ENCODE data around the gene GBA2.

GBA2 gene

DNA sequence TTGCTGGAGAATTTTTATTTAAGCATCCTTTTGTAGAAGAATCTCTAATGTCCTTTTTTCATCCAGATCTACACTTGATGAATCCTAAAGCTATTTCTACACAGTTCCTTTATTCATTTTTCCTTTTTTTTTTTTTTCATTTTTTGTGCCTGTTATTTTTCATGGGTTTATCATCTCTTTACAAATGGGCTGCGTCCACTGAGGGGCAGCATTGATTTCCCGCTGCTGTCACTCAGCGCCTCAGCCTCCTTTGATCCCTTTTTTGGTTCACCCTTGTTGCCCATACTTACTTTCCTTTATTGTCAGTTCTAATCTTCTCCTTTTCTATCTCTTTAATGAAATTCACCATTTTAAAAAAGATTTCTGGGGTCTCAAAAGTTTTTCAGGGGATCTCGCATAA, 10.8 kb upstream of the GBA2 start:
- H3K9ac ChIP-seq (ENCODE audit: low read length) = no peak overlapping the region
- H3K4me3 ChIP-seq (ENCODE audit: low read length) = no peak overlapping the region
- H3K36me3 ChIP-seq (ENCODE audit: control insufficient read depth, insufficient read depth, low read length) = no peaks in the 10 kb centered on the region
- no peaks in the 10 kb centered on the region for H3K9me3 ChIP-seq (ENCODE audit: control insufficient read depth, low read length)
- peaks cover 26% of the 10 kb centered on the region for H3K4me1 ChIP-seq (ENCODE audit: control insufficient read depth, insufficient read depth, low read length)
- H3K27me3 ChIP-seq (ENCODE audit: control insufficient read depth, insufficient read depth, low read length) = no peaks in the 10 kb centered on the region

DNA sequence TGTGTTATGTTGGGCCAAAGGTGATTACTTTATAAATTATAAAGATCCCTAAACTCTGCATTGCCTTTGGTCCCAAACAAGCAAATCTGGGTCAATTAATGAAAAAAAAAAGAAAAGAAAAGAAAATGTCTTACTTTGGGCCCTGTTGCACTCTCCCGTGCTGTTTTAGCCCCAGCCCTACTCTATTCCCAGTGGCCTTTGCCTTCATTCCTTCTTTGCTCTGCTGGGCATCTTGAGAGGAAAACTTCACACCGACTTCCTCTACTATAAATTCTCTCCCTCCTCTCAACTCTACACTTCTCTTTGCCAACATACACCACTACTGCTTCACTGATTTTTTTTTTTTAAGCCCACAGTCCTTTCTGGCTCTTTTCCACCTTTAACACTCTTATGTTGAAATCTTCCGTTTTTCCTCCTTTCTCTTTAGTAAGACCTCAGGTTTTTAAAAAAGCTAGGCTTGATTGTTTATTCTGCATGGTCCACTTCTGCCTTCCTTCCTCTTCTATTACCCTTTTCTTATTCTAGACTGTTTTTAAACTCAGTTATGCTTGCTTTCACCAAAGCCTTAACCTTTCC, 9.5 kb upstream of the GBA2 start:
- Histone ChIP-seq H3K9ac (ENCODE audit: low read length) (no peak overlapping the region), H3K4me3 (ENCODE audit: low read length) (no peak overlapping the region), H3K9me3 (ENCODE audit: control insufficient read depth, low read length) (no peaks in the 10 kb centered on the region), H3K27me3 (ENCODE audit: control insufficient read depth, insufficient read depth, low read length) (no peaks in the 10 kb centered on the region), H3K36me3 (ENCODE audit: control insufficient read depth, insufficient read depth, low read length) (no peaks in the 10 kb centered on the region), H3K4me1 (ENCODE audit: control insufficient read depth, insufficient read depth, low read length) (peaks cover 25% of the 10 kb centered on the region)

DNA sequence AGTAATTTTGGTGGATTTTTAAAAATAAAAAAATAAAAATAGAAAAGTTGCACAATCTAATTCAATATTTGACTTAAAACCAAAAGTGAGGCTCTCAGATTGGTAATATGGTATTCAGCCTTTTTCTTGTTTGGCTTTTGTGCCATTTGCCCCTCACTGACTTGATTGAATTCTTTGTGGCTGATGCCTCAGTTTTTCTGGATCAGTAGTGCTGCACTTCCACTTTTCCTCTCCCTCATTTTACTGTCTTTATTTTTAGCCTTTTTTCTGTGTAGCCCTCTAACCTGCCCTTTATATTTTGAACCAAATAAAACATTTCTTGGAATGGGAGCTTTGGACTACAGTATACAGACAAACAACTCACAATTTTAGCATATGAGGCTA, 8.9 kb upstream of the GBA2 start:
- Histone ChIP-seq H3K9ac (ENCODE audit: low read length) (peak overlapping the region; percentile 98), H3K4me3 (ENCODE audit: low read length) (peak overlapping the region; percentile 67)

DNA sequence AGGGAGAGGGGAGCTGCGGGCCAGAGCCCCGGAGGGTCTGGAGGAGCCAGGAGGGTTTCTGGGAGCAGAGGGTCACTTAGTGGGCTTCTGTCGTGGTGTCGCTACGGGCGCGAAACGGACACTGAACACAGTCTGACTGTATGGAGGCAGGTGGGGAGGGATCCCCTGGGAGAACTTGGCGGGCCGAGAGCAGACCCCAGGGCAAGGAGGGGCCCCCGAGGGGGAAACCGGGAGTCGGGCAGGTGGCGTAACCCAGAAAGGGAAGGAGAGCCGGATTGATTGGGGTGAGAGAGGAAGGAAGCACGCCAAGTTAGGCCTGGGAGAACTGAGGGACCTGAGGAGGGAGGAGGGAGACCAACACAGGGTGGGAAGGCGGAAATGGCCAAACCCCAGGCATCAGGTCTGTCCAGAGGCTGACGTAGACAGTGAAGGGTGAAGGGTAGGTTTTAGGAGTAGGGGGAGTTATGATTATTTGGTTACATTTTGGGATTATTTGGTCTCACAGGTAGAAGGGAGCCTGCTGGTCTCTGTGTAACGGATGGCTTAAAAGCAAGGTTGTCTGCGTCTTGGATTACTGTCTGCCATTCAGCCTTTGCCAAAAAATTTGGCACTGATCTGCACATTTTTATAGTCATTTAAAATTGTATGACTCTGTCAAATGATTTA, 8.3 kb upstream of the GBA2 start:
- peak overlapping the region; percentile 98 for H3K9ac ChIP-seq (ENCODE audit: low read length)
- H3K4me3 ChIP-seq (ENCODE audit: low read length) = peak overlapping the region; percentile 67
- peaks cover 10% of the 10 kb centered on the region for H3K36me3 ChIP-seq (ENCODE audit: control insufficient read depth, insufficient read depth, low read length)
- H3K4me1 ChIP-seq (ENCODE audit: control insufficient read depth, insufficient read depth, low read length) = peaks cover 15% of the 10 kb centered on the region
- H3K27me3 ChIP-seq (ENCODE audit: control insufficient read depth, insufficient read depth, low read length) = no peaks in the 10 kb centered on the region
- H3K9me3 ChIP-seq (ENCODE audit: control insufficient read depth, low read length) = no peaks in the 10 kb centered on the region

More for the DNA sequence above, 8.9 kb upstream of the GBA2 start:
- Histone ChIP-seq H3K9me3 (ENCODE audit: control insufficient read depth, low read length) (no peaks in the 10 kb centered on the region), H3K36me3 (ENCODE audit: control insufficient read depth, insufficient read depth, low read length) (peaks cover 6% of the 10 kb centered on the region), H3K4me1 (ENCODE audit: control insufficient read depth, insufficient read depth, low read length) (peaks cover 19% of the 10 kb centered on the region), H3K27me3 (ENCODE audit: control insufficient read depth, insufficient read depth, low read length) (no peaks in the 10 kb centered on the region)

DNA sequence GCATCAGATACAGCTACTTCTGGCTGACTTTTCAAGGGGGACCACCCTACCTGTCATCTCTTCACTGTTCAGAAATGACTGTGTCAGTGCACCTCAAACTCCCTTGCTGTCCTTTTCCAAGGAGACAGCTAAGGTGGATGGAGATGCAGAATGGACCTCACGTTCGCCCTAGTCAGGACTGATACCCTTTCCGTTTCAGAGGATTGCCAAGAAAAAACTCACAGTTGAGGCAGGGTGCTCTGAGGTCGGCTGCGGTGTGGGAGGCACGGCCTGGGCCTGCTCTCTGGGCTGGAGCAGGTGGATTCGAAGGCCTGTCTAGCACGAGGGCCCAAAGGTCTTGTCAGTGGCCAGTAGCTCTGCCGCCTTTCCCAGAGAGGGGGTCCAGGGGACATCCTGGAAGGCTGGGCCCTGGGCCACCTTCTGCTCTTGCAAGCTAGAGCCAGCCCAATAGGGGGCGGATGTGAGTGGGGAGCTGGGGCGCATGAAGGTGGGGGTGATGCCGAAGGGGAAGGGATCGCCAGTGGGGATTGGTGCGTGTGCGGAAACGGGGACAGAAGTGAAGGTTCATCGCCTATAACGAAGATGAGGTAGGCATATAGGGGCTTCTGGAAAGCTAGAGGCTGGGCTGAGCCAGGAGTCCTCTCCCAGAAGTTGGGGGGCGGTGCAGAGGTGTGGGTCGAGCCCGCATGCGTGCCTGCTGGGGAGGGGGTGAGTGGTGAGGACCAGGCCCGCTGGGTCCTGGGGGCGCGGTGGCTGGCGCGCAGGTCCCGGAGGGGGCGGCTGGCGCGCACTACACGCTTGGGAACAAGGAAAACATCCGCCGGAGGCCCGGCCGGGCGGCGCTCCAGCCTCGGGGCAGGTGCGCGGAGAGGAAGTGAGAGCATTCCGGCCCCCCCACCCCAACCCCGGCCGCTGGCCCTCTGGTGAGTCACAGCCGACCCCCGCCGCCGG, 7.5 kb upstream of the GBA2 start:
- H3K4me1 ChIP-seq (ENCODE audit: control insufficient read depth, insufficient read depth, low read length) = peaks cover 15% of the 10 kb centered on the region
- no peaks in the 10 kb centered on the region for H3K27me3 ChIP-seq (ENCODE audit: control insufficient read depth, insufficient read depth, low read length)

DNA sequence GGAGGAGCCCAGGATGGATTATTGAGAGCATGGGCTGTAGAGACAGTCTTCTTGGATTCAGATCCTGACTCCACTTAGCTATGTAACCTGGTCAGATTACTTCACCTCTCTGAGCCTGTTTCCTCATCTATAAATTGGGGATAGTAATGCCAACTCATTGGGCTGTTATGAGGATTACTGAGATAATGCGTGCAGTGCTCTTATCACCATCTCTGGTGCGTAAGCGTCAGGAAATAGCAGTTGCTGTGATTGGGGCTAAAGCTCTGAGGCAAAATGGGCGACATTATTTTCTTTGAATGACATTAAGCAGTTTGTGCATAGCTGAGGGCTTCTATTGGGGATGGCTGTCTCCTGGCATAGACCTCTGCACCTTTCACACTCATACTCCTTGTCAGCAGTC, 6.0 kb upstream of the GBA2 start:
- no peaks in the 10 kb centered on the region for H3K27me3 ChIP-seq (ENCODE audit: control insufficient read depth, insufficient read depth, low read length)
- no peak overlapping the region for H3K4me3 ChIP-seq (ENCODE audit: low read length)
- no peak overlapping the region for H3K9ac ChIP-seq (ENCODE audit: low read length)
- H3K9me3 ChIP-seq (ENCODE audit: control insufficient read depth, low read length) = no peaks in the 10 kb centered on the region
- H3K4me1 ChIP-seq (ENCODE audit: control insufficient read depth, insufficient read depth, low read length) = peaks cover 16% of the 10 kb centered on the region
- H3K36me3 ChIP-seq (ENCODE audit: control insufficient read depth, insufficient read depth, low read length) = peaks cover 26% of the 10 kb centered on the region

More for the DNA sequence above, 7.5 kb upstream of the GBA2 start:
- peak overlapping the region; percentile 67 for H3K4me3 ChIP-seq (ENCODE audit: low read length)
- peak overlapping the region; percentile 98 for H3K9ac ChIP-seq (ENCODE audit: low read length)
- peaks cover 12% of the 10 kb centered on the region for H3K36me3 ChIP-seq (ENCODE audit: control insufficient read depth, insufficient read depth, low read length)
- no peaks in the 10 kb centered on the region for H3K9me3 ChIP-seq (ENCODE audit: control insufficient read depth, low read length)

DNA sequence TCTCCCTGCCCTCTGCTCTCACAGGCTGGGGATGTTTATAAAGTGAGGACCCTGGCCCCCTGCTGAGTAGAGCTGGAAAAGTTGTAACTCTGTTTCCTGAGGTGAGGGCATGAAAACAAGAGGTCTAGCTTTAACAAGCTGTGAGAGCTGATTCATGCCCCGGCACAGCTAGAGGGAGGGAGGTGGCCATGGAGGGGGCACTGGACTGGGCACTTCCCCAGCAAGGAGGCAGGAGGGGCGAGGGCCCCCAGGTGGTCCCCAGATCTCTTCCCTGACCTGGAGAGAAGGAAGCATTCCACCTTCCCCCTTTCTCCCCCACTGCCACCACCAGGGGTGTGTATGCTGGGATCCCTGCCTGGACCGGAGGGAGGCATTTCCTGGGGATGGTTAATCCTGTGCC, 5.2 kb upstream of the GBA2 start, which contains the start of gene MSMP:
MSMP (minus strand) TSS at position 13 of the 400 bp plus-strand sequence. CDS start 147 bp downstream, outside the sequence.
- Histone ChIP-seq H3K27me3 (ENCODE audit: control insufficient read depth, insufficient read depth, low read length) (no peaks in the 10 kb centered on the region), H3K9me3 (ENCODE audit: control insufficient read depth, low read length) (no peaks in the 10 kb centered on the region), H3K4me1 (ENCODE audit: control insufficient read depth, insufficient read depth, low read length) (peaks cover 20% of the 10 kb centered on the region), H3K4me3 (ENCODE audit: low read length) (no peak within 1 kb of the TSS), H3K9ac (ENCODE audit: low read length) (no peak within 1 kb of the TSS), H3K36me3 (ENCODE audit: control insufficient read depth, insufficient read depth, low read length) (peaks cover 26% of the 10 kb centered on the region)

DNA sequence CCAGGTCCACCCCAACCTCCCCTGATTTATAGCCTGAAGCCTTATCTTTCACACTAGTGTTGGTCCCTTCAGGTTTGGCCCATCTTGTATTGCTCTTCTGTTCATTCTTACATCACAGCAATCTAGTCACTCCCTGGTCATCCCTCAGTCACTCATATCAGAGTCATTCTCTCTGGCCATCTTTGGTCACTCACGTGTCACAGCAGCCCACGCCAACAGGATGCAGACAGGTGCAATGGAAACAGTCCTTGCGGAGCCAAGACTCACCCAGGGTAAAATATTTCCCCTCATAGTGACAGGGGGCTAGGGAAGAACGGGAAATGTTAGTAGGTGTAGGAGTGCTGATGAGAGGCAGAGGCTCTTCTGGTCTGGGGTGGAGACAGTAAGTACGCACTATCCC, 4.4 kb upstream of the GBA2 start:
- Histone ChIP-seq H3K9me3 (ENCODE audit: control insufficient read depth, low read length) (no peaks in the 10 kb centered on the region), H3K4me1 (ENCODE audit: control insufficient read depth, insufficient read depth, low read length) (peaks cover 16% of the 10 kb centered on the region), H3K36me3 (ENCODE audit: control insufficient read depth, insufficient read depth, low read length) (peaks cover 26% of the 10 kb centered on the region), H3K4me3 (ENCODE audit: low read length) (no peak overlapping the region), H3K27me3 (ENCODE audit: control insufficient read depth, insufficient read depth, low read length) (no peaks in the 10 kb centered on the region), H3K9ac (ENCODE audit: low read length) (no peak overlapping the region)

DNA sequence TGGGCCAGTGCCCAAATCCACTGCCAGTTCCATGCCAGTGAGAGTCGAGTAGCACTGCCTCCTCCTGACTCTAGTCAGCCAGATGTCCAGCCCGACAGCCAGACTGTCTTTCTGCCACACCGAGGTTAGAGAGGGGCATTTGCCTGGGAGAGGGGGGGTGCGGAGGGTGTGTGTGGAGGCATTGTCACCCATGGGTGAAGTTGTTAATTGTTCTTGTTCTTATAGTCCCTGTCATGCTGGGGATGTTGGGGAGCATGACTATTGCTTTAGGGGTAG, 1.2 kb upstream of the GBA2 start:
- no peaks in the 10 kb centered on the region for H3K27me3 ChIP-seq (ENCODE audit: control insufficient read depth, insufficient read depth, low read length)
- H3K9ac ChIP-seq (ENCODE audit: low read length) = peak overlapping the region; percentile 93
- H3K9me3 ChIP-seq (ENCODE audit: control insufficient read depth, low read length) = no peaks in the 10 kb centered on the region
- peaks cover 26% of the 10 kb centered on the region for H3K36me3 ChIP-seq (ENCODE audit: control insufficient read depth, insufficient read depth, low read length)
- H3K4me3 ChIP-seq (ENCODE audit: low read length) = peak overlapping the region; percentile 75
- H3K4me1 ChIP-seq (ENCODE audit: control insufficient read depth, insufficient read depth, low read length) = peaks cover 30% of the 10 kb centered on the region

DNA sequence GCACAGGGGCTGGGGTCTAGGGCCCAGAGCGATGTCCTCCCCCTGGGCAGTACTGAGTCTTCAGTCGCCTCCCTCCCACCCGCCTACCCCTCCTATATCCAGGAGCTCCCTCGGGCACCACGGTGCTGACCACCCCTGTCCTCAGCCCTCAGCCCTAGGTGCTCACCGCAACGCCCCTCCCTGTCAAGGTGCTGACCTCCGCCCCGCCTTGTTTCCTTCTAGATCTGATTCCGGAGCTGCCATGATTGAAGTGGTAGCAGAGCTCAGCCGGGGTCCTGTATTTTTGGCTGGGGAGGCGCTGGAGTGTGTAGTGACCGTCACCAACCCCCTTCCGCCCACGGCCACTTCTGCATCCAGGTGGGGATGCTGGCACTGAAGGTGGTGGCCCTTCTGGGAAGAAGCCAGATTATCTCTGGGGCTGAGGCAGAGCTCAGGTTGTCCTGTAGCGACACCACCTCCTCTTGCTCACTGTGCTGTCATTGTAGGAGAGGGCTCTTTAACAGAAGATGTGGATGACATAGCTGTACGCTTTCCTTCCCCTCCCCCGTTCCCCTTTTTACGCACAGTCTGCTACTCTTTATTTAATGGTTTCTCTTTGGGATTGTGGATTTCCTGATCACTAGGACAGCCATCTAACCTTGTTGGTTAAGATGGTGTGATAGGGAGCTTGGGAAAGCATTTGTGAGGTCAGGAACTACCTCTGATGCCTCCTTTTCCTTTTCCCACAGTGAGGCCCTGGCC, 657 bp upstream of the GBA2 start:
- Histone ChIP-seq H3K4me1 (ENCODE audit: control insufficient read depth, insufficient read depth, low read length) (peaks cover 31% of the 10 kb centered on the region), H3K36me3 (ENCODE audit: control insufficient read depth, insufficient read depth, low read length) (peaks cover 27% of the 10 kb centered on the region), H3K4me3 (ENCODE audit: low read length) (peak overlapping the region; percentile 75)

DNA sequence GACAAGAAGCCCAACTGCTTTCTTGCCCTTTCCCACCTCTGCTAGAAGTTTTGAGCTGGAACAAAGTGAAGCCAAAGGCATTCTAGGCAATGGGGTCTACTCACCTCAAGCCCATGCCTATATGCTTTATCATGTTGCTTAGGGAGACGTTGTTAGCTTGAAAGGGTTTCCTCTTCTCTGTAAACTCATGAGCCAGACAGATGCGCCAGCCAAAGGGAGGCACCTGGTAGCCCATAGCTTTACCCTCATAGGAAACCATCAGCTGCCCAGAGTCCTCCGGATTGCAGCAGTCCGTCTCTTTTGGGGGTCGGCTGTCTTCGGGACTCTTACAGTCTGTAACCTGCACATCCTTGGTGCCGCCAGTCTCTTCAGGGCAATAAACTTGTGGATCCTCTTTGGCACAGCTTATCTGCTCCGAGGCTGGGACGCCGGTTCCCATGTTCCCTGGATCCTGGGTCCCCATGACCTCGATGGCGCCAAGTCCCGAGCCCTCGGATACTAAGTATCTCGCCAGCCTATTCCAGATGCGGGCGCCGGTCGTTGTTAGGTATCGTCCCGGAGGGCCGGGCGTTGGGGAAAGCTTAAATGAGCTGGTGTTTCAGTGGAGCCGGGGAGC, 678 bp downstream of the GBA2 start:
- H3K9me3 ChIP-seq (ENCODE audit: control insufficient read depth, low read length) = no peaks in the 10 kb centered on the region
- no peaks in the 10 kb centered on the region for H3K27me3 ChIP-seq (ENCODE audit: control insufficient read depth, insufficient read depth, low read length)
- peaks cover 33% of the 10 kb centered on the region for H3K36me3 ChIP-seq (ENCODE audit: control insufficient read depth, insufficient read depth, low read length)
- peaks cover 31% of the 10 kb centered on the region for H3K4me1 ChIP-seq (ENCODE audit: control insufficient read depth, insufficient read depth, low read length)
- H3K9ac ChIP-seq (ENCODE audit: low read length) = peak overlapping the region; percentile 93
- H3K4me3 ChIP-seq (ENCODE audit: low read length) = peak overlapping the region; percentile 60

More for the DNA sequence above, 657 bp upstream of the GBA2 start:
- H3K9ac ChIP-seq (ENCODE audit: low read length) = peak overlapping the region; percentile 93
- no peaks in the 10 kb centered on the region for H3K9me3 ChIP-seq (ENCODE audit: control insufficient read depth, low read length)
- H3K27me3 ChIP-seq (ENCODE audit: control insufficient read depth, insufficient read depth, low read length) = no peaks in the 10 kb centered on the region
